Gastrocnemius medialis (tissue), 4 donors: ENCODE results near the gene SHLD1.

ENCODE experiments used
- CTCF ChIP-seq, 5 experiments: fragments of 450-650 bp in 3 of 5; fragments of 200-600 bp in 2 of 5; sonication (generic) in 2 of 5; IDR thresholded peaks in 4 of 5; conservative IDR thresholded peaks in 1 of 5; 1 replicate in 4 of 5; 2 replicates in 1 of 5; pipeline ENCODE4 v1.5.1; 2016 to 2019; ENCODE audit warnings: antibody characterized with exemption in 5 of 5, mild to moderate bottlenecking in 3 of 5, moderate library complexity in 3 of 5
- POLR2A ChIP-seq, 2 donors: fragments of 450-650 bp; IDR thresholded peaks; one replicate each; pipeline ENCODE4 v1.6.1; 2017; ENCODE audit warnings: antibody characterized with exemption in 2 of 2, mild to moderate bottlenecking in 2 of 2, moderate library complexity in 2 of 2

GRCh38 chr20:5757949-5758348, 7.7 kb downstream of the SHLD1 start:
- no peak for TF ChIP-seq CTCF (IDR thresholded peaks at IDR 0.05 in 4 of 5, conservative IDR thresholded peaks at IDR 0.05 in 1 of 5)
- no peak for TF ChIP-seq POLR2A (IDR thresholded peaks at IDR 0.05)
